ENCODE measurements around the gene KLHL40.
"Not testable (repeated sequence)": the region's sequence is repeated elsewhere in the genome, so short reads cannot be mapped to it uniquely, and the experiment has no call there.

Gene KLHL40

DNA sequence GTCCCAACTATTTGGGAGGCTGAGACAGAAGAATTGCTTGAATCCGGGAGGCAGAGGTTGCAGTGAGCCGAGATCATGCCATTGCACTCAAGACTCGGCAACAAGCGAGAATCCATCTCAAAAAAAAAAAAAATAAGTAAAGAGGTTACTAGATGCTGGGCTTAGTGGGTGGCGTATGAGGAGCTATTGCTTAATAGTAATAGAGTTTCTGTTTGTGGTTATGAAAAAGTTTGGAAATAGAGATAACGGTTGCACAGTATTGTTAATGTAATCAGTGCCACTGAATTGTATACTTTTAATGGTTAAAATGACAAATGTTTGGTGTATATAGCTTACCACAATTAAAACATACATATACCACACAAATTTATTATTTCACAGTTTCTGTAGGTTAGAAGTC, 32.0 kb downstream of the KLHL40 start:
- no peak overlapping the region for H3K4me3 ChIP-seq (ENCODE audit: low read depth, low read length)

DNA sequence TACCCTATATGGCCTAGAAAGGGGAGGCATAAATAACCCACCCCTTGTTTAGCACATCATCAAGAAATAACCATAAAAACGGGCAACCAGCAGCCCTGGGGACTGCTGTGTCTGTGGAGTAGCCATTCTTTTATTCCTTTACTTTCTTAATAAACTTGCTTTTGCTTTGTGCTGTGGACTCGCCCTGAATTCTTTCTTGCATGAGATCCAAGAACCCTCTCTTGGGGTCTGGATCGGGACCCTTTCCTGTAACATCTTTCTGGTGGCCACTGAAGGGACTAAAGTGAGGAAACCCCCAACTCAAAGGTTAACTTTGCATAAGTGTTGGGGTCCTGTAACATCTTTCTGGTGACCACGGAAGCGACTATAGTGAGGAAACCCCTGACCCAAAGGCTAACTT, 33.0 kb downstream of the KLHL40 start:
- no peak overlapping the region for H3K4me3 ChIP-seq (ENCODE audit: low read depth, low read length)

DNA sequence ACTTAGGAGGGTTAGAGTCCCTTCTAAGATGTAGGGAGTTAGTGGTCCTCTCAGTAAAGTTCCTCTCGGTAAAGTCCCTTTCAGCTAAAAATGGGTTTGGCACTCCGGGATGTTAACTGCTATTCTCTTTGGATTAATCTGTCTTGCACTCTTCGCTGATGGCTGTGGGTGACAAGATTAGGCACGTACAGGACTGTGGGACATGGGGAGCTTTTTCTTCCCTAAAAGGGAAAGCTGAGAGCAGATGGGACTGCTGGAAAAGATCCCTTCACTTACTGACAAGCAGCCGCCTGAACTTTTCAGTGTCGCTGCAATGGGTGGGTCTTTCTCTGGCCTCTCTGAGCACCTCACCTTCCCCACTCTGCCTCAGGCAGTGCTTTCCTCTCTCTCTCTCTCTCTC, 33.7 kb downstream of the KLHL40 start:
- H3K4me3 ChIP-seq (ENCODE audit: low read depth, low read length), result no peak overlapping the region

DNA sequence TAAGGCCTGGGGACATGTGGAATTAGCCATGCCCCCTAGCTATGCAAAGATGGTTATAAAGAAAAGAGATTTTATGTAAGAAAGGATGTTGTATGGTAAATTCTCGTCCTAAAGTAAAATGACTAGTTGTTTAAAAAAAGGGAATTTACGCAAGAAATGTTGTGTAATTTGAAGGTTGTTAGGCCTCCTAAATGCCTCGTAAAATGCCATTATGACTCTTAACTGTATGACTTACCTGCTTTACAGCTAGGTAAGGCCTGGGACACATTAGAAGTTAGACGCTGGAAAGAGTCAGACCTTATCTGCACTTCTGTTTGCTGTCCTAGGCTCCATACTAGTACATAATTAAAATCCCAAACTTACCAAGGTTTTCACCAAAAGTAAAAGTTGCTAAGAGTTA, 34.8 kb downstream of the KLHL40 start:
- H3K4me3 ChIP-seq (ENCODE audit: low read depth, low read length), result no peak overlapping the region

DNA sequence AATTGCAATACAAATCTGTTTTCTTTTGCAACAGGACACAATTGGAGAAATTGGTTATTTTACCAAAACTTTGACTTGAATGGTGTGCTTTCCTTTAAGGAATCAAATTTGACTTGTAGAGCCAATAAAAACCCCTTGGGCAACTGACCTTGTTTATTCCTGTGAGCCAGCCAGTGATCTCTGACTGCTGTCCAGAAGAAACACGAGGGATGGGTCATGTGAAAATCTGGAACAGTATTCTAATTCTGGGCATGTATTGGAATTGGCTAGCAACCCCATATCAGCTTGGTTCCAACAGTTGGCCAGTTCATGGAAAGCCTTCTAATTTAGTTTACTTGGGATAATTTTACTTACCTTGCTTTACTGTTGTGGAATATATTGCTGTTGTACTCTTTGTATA, 36.4 kb downstream of the KLHL40 start:
- H3K4me3 ChIP-seq (ENCODE audit: low read depth, low read length), result no peak overlapping the region

DNA sequence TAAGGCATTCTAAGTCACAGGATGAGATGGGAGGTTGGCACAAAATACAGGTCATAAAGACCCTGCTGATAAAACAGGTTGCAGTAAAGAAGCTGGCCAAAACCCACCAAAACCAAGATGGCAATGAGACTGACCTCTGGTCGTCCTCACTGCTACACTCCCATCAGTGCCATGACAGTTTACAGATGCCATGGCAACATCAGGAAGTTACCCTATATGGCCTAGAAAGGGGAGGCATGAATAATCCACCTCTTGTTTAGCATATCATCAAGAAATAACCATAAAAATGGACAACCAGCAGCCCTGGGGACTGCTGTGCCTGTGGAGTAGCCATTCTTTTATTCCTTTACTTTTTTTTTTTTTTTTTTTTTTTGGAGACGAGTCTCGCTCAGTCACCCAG, 37.1 kb downstream of the KLHL40 start:
- H3K4me3 ChIP-seq (ENCODE audit: low read depth, low read length), result not testable (repeated sequence)

DNA sequence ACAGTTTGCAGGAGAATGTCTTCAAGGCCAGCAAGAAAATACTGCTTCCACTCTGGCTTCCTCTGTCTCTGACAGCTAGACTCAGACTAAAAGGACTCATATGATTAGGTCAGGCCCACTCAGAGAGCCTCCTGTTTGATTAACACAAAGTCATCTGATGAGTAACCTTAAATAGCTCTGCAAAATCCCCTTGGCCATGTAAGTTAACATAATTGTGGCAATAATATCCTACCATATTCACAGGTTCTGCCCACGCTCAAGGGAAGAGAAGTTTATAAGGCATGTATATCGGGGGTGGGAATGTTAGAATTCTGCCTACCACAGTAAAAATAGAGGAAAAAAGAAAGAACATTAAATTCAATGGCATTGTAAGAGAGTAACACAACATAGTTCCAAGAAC, 37.9 kb downstream of the KLHL40 start:
- H3K4me3 ChIP-seq (ENCODE audit: low read depth, low read length), result no peak overlapping the region

DNA sequence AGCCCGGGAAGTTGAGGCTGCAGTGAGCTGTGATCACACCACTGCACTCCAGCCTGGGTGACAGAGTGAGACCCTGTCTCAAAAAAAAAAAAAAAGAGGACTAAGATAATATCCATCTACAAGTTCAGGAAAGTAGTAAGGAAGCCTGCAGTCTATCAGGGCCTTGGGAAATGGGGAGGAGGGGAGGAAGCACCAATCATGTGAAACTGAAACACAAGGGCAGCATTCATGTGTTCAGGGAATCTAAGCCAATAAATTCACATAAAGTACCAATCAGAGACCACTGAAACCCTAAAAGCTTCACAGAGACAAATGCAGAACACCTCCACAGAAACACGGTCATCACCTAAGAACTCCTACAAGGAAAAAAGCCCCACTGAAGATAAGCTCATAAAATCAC, 40.1 kb downstream of the KLHL40 start:
- H3K4me3 ChIP-seq (ENCODE audit: low read depth, low read length), result no peak overlapping the region

DNA sequence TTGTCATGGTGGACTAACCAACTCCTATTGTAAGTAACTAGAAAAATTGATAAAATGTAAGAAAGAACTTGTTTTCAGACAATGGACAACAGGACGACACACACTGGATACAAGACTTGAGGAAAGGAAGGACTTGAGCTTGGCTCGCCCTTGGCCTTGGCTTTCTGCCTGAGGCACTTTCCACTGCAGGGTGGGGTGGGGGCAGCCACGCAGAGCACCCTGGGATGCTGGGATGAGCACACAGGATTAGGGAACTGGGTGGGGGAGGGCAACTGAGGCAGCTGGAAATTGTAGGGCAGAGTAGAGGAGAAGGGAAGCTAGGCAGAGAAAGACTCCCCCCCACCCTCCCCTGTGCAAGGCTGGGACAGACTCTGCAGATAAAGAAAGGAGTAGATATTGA, 42.7 kb downstream of the KLHL40 start:
- no peak overlapping the region for H3K4me3 ChIP-seq (ENCODE audit: low read depth, low read length)

DNA sequence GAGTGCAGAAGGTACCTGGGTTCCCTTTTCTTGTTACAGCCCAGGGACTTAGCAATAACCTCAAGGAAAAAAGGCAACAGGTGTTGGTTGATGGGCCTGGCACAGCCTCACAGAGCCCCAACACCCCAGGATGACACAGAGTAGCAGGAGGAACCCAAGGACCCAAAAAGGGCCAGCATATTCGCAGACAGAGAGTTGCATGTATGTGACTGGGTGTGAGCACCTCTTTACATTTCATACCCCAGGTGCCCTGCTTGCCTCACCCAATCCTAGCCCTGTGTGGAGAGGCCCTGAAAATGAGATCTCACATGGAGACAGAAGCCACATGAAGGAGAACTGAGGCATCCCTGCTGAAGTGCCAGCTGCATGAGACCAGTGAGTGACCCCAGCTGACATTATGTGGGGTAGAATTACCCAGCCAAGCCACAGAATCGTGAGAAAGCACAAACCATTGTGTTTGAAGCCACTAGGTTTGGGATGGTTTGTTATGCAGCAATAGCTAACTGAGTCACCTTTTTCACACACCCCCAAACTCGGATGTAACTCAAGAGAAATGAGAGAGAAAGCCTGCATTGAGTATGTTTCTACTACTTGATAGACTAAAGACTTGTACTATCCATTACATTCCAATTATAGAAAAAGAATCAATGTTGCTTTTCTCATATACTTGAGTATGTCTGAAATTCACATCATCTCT, 43.5 kb downstream of the KLHL40 start:
- no peak overlapping the region for H3K4me3 ChIP-seq (ENCODE audit: low read depth, low read length)

DNA sequence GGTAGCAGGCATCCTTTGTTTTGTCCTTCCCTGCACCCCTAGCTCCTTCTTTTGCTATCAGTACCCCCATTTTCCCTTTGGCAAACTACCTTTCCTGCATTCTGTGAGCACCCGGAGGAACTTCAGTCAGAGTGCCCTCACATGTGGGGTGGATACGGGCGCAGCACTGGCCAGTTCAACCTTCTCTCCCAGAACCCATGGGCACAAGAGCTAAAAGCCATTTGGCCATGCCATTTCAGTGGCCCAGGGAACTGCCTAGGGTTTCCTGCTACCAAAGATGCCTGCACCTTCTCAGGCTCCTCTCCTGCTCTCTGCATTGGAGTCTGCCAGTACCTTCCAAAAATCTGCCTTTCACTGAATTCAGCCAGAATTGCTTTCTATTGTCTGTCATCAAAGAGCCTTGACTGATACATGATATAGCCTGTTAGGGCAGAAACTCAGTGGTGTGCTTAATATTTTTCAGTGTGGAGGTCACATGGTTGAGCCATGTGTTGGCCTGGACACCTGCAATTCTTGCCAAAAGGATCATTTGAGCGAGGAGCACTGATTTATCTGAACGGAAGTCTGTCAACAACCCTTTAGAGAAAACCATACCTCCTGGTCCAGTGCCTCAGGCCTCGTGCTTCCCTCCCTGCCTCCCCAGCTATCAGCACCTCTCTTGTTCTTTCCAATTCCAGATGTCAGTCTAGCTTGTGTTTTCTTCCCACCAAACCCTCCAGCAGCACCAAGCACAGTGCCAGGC, 44.2 kb downstream of the KLHL40 start:
- H3K4me3 ChIP-seq (ENCODE audit: low read depth, low read length), result no peak overlapping the region

DNA sequence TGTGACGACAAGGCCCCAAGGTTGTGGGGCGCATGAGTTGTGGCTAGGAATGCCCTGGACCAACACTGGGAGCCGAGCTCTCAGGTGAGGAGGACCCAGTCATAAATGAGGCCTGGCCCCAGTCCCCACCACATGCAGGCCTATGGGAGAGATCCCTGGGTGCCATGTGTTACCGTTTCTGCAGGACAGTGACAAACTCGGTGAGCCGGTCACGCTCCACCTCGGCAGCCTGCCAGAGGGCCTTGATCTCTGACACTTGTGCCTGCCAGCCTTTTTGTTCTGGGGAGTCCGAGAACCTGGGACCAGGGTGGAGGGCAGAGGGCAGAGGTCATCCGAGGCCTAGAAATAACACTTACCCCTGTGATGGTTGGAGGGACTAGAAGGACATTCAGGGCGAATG, 45.0 kb downstream of the KLHL40 start:
- H3K4me3 ChIP-seq (ENCODE audit: low read depth, low read length), result no peak overlapping the region

DNA sequence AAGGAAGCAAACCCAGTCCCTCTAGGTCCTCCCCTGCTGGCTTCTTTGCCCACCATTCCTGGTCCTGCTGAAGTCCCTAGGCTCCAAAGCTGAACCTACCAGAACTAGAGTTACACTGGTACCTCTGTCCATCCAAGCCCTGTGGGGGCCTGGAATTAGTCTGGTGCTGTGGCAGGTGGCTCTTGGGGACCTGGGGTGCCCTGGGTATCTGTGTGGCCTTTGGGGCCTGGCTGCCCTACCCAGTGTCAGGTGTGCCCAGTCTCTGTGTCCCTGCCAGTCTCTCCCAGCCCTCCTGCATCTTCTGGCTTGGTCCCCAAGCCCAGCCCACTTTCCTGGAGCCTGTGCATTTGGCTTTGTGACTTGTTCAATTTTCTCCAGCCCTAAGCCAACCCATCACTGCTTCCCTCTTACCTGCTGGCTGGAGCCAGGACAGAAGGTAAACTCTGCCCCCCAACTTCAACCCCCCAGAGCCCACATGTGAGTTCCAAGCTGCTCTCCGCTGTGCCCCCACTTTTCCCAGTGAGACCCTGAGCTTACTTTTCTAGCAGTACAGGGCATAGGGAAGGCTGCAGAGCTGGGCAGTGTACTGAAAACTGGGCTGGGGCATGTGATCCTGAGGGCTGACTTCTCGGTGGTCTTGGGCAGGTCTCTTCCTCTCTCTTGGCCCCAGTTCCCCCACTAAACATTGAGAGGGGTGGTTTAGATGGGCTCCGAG, 45.5 kb downstream of the KLHL40 start:
- no peak overlapping the region for H3K4me3 ChIP-seq (ENCODE audit: low read depth, low read length)

DNA sequence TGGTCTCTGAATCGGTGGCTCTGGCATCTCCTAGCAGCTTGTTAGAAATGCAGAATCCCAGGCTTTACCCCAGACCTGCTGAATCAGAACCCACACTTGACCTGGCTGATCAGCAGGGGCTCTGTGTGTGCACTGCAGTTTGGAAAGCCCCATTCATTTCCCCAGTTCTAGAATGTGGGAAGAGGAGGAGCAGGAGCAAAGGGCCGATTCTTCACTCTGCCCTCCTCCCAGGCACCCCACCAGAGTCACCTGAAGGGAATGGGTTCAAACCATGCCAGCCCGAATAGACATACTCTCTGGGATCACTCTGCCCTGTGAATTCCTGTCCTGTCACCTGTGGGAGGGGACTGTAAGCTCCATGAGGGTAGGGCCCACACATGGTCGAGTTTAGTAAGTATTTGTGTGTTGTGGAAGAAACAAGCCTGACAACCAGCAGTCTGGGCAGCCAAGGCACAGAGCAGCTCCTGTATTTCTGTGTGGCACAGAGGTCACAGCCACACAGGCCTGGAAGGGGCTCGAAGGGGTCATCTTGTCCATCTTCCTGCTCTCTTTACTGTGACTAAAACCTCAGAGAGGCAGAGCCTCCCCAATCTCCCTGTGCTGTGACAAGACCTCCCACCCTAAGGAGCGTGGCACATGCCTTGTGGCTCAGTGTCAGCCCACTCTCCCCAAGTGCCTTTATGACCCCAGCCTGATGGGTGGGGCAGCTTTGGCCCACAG, 46.3 kb downstream of the KLHL40 start:
- no peak overlapping the region for H3K4me3 ChIP-seq (ENCODE audit: low read depth, low read length)

DNA sequence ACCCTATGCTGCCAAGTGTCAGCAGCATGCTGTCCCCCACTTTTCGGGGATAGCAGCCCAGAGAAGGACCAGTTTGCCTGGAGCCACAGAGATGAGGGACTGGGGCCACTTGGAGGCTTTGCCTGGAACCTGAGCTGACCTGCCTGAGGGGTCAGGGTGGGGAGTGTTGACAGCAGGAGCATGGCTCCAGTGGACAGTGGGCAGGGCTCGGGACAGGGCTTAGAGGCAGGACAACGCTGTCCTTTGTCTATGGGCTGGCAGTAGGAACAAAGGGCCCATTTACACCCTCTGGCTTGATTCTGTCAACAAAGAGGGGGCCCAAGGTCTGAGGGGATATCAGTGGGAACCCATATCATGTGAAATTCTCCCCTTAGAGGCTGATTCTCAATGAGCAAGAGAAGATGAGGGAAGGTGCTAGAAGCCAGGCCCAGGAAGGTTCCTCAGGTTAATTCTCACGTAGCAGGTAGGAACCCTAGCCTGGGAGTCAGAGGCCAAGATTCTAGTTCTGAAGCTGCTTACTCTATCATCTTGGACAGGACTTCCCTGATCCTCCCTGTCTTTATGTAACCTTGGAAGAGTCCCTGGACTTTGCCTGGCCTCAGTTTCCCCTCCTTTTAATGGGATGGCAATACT, 47.0 kb downstream of the KLHL40 start:
- no peak overlapping the region for H3K4me3 ChIP-seq (ENCODE audit: low read depth, low read length)

DNA sequence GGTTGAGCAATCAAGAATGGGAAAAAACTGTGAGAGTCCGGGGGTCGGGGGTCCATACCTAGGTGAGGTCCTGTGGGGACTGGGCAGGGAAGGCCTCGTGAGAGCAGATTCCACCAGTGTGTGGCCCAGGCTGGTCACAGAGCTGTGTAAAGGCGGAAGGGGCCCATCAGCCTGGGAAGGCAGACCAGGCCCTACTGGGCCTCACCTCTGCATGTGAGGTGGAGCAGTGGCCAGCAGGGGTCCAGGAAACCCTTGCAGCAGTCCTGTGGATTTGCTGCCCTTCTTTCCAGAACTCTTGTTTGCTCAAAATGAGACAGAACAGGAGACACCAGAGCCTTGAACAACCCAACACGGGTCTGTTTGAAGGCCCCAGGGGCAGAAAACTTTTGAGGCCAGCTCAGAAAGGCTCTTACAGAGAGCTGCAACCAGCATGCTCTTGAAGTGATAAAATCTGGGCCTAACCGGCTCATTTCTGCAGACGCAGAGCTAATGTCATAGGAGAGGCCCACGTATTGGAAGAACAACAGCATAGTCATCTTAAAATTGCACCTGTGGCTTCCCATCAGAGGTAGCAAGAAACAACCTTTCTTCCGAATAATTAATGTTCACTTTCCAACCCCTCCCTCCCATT, 47.6 kb downstream of the KLHL40 start:
- H3K4me3 ChIP-seq (ENCODE audit: low read depth, low read length), result no peak overlapping the region

DNA sequence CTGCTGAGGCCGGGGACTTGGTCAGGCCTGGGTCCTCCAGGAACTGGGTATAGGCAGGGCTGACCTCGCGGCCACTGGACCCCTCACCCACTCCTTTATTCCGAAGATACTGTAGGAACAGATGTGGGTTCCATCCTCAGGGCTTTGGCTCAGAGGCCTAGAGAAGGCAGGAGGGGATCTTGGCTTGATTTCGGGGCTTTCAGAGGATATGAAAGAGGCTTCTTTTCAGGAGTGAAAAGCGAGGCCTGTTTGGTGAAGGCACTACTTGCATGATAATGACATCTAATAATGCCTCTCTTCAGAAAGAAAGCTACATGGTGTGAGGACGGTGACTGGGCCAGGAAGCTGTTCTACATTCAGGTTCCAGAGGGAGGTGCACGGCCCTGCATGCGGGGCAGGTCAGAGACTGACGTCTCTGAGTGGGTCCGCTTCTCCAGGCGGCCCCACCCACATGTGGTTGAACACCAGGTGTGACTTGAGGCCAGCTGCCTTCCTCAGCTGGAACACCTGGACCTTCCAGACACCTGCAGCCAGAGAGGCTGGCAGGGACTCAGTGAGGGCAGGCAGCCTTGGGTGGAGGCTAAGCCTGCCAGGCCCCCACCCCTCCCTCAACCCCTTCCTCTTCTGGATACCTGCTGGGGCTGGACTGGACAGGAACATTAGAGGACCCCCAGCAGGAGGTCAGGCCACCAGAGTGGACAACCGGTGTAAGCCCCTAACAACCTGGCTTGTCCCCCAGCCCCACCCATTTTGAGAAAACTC, 48.3 kb downstream of the KLHL40 start:
- no peak overlapping the region for H3K4me3 ChIP-seq (ENCODE audit: low read depth, low read length)

DNA sequence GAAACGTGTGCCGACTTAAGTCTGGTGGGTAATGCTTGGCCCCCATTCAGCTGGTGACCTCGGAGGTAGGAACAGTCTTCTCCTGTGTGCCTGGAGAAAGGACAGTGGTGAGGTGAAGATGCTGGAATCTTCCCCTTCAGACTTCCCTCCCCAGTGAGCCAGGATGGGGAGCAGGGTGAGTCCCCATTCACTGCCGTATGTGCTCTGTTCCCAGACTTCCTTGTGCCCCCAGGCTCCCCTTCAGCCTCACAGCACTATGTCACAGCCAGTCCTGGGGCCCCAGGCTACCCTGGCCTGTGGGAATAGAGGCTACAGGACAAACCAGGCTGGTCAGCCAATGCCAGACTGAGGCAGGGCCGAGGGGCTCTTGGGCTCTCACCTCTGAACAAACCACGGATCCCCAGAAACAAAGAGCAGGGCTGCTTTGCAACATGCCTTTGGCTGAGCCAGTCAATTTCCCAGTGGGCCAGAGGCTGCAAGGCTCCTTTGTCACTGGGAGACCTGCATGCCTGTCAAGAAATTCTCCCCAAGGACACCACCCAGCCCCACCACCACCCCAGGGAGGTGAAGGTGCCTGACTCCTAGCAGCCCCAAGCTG, 49.0 kb downstream of the KLHL40 start:
- no peak overlapping the region for H3K4me3 ChIP-seq (ENCODE audit: low read depth, low read length)

DNA sequence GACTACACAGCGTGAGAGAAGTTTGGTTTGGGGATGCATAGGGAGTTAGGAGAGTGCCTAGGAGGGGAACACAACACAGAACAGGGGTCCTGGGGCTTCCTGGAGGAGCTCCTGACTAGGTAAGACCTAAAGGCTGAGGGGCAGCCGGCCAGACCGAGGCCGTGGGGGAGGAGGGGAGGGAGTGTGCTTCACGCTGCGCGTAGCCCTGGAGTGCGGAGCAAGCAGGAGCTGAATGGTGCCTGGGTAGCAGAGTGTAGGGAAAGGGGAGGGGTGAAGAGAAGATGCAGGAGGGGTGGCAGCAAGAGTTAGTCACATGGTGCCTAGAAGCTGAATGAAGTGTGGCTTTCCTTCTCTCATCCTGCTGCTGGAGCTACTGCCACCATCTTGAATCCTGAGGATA, 49.7 kb downstream of the KLHL40 start:
- no peak overlapping the region for H3K4me3 ChIP-seq (ENCODE audit: low read depth, low read length)
